Measurements from ENCODE around the gene ANKRD6.
"Not testable (repeated sequence)": the region's sequence is repeated elsewhere in the genome, so short reads cannot be mapped to it uniquely, and the experiment has no call there.

The ANKRD6 gene

DNA sequence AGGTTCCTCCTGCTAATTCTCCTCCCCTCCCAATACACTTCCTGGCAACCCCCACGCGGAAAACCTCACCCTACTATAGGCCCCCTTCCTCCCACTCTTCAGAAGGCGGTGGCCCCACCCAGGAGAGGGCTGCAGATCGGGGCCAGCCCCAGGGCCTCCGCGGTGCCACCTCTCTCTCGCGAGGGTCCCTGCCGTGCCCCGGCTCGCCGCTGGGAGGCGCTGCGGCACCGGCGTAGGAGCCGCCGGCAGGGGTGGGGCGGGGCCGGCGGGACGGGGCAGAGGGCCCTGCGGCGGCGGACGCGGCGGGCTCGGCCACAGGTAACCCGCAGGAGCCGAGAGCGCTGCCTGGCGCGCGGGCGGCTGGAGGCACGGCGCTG is at the start of gene ANKRD6:
TSS of gene ANKRD6 (plus strand) at position 278 of the 377 bp plus-strand sequence. CDS start 133,825 bp downstream, outside the sequence.
- DNase-seq = peak; percentile 77

DNA sequence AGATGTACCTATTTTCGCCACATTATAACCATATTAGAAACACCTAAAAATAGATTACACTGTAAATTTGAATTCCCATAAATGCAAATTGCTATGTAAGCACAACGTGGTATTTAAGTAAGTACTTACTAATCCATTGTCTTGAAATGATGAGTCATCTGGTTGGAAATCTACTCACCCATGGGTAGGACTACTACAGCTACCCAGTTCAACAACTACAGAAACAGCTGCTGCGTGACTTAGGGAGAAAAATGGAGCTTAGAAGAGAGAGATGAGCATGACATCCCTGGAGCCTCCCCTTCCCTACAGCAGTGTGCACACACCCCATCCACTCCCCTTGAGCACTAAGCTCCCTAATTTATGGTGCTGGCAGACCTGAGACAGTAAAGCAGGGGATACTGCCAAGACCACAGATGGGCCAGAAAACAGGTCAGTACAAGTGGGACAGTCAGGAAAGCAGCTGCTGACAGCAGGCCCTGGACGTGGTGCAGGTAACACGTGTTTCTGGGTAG is 47.7 kb upstream of the ANKRD6 start:
- DNase-seq = peak; percentile 66

DNA sequence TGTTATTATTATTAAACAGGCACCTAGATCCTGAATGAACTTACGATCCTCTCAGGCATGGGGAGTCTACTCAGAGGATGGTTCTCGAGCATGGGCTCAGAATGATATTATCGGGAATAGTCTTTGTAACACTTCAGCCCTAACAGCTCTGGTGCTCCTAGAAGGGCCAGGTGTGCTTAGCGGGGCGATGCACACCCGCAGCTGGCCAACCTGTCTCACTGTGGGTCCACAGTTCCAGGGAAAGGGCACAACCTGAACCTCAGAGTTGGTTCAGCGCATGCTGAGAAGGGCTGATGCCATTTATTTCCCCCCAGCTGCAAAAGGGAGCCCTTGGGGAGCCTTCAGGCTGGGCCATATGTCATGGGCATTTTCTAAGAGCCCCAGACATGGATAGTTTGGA is 47.1 kb upstream of the ANKRD6 start:
- no peak for DNase-seq

DNA sequence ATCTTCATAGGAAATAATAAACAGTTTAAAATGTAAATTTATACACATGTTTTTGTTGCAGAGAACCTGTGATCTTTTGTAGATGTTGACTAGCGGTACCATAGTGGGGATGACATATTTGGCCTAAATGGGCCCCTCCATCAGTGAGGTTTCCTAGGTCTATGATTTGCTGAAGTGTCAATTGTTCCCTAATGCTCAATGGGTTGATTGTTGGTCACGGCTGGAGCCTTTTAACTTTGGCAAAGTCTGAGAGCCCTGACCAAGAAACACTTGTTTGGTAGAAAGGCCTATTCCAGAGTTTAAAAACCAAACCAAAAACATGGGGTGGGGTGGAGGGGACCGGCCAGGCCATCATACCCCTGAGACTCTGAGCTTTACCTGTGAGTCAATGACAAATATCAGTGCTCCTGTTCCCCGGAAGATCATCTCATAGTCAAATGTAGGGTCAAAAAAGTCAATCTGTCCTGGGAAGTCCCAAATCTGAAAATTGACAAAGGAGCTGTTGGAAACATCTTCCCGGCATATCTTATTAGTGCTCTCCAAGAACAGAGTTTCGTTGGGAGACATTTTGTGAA is 45.9 kb upstream of the ANKRD6 start:
- DNase-seq = no peak

DNA sequence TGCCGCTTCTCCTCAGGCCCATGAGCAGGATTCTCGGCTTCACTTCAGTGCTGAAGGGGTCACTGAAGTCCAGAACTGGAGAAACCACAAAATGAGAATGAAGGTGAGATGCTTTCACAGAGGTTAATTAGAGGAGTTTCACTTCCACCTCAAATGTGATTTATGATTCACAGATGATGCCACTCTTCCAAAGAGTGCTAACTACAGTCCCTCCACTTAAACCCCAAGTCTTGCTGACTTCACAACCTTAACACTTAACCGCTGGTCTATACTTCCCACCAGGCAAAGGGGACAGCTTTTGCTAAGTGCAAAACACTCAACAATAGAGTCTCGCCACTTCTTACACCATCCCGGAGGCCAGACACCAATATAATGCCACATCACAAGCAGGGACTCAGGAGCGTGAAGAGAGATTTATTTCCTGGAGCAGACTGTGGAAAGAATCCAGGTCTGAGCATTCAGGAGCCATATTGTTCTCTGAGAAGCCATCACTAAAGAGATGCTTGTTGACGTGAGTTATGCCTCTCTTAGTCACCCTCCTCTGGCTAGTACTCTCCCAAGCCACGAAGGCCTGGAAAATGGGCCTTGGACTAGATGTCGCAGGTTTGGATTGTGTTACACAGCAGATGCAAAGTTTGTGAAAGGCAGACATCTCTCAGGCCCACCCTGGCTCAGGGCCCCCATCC is 45.3 kb upstream of the ANKRD6 start:
- DNase-seq = no peak

DNA sequence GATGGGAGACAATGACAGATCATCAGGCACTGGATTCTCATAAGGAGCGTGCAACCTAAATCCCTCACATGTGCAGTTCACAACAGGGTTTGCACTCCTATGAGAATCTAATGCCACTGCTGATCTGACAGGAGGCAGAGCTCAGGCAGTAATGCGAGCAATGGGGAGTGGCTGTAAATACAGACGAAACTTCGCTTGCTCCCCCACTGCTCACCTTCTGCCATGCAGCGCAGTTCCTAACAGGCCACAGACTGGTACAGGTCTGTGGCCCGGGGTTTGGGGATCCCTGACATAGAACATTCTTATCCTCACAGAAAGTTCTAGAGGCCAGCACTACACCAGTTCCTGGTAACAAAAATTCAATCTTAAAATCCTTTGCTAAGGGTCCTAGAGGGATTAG is 44.1 kb upstream of the ANKRD6 start:
- no peak for DNase-seq

DNA sequence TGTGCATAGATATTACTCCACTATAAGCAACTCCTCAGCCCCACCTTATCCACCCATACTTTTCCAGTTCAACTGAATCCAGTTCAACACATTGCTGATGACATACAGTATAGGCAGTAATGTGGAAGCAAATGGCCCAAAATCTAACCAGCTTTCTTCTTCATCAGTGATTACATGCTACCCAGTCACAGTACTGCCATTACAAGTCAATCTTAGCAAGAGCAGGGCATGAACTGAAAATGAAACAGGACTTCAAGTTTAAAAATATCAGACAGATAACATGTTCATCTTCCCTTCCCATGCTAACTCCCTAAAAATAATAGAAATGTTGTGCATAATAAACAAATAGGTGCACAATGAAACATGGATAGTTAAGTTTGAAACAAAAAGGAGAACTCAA is 40.1 kb upstream of the ANKRD6 start:
- DNase-seq = no peak

DNA sequence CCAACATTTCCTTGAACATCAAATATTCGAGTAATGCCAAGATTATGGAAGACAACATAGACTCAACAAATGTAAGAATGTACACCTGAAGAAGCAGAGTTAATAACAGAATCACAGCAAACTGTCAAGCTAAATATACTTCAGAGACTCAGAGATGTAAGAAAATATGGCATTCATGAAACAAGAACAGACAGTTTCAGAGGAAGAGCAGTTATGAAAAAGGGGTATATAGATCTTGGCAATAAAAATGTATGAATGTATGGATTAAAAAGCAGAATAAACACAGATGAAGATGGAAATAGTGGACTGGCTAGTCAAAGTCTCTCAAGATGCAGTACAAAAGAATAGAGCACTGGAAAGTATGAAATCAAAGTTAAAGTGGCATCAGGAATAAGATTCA is 39.3 kb upstream of the ANKRD6 start:
- DNase-seq = no peak

DNA sequence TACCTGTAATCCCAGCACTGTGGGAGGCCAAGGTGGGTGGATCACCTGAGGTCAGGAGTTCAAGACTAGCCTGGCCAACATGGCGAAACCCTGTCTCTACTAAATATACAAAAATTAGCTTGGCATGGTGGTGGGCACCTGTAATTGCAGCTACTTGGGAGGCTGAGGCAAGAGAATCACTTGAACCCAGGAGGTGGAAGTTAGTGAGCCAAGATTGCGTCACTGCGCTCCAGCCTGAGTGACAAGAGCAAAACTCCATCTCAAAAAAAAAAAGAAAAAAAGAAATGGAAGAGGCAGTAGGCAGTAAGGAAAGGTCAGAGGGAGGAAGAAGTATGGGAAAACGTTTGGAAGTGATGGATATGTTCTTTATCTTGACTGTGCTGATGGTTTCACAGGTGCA is 35.1 kb upstream of the ANKRD6 start:
- not testable (repeated sequence) for DNase-seq

DNA sequence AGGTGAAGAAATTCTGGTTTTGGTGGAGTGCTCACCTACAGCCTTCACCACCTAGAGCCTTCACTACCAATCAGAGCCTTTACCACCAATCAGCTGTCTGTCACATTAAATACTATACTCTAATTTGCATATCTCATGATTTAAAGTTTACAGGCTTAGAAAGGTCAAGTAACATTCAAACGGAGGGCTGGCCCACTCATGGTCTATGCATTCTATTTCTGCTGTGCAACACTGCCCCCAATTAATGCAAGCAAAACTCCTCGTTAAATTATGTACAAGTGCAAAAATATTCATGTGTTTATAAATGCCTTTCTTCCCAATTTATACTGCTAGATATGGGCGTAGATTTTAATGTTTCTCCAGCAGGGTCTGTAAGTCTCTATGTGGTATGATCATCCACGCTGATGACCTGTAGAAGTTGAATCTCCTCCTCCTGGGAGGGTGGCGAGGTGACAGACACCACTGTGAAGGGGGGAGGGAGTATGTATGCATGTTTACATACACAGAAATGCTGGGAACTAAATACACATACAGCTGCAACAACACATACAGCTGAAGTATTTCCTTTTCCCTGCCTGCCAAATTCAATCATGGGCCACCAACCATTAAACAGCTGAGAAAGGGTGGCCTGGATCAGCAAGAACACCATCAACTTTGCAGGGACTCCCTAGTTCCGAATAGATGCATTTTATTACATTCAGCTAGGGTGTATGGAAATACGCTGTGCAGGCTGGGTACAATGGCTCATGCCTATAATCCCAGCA is 34.0 kb upstream of the ANKRD6 start:
- DNase-seq = no peak

DNA sequence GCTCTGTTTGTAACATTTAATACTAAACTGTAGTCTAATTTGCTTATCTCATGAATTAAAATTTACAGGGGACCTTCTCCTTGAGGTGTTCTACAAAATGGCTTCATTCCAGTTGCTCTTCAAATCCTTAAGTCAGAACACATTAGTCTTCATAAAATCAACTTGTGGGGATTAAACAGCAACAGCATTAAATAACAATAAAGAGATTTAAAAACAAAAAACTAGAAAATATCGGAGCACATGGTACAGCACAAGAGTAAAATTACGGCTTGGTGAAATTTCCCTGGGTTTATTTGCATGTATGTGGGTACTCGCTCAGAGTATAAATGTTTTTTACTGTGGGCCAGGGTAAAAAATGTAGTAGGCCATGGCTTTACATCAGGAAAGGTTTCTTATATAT is 32.9 kb upstream of the ANKRD6 start:
- DNase-seq = no peak

DNA sequence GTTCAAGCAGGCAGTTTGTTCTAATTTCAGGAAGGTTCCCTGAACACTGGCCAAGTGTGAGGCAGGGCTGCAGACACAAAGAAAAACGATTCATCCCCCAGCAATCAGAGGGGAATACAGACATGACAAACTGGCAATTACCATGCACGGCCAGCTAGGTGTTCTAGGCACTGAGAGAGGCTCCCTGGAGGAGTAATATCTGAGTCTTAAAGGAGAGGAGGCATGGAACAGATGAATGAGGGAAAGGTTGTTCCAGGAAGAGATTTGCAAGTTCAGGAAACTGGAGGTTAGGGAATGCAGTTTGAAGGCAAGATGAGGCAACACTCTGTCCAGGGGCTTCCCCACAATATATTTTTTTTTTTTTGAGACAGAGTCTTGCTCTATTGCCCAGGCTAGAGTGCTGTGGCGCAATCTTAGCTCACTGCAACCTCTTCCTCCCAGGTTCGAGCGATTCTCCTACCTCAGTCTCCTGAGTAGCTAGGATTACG is 32.0 kb upstream of the ANKRD6 start:
- no peak for DNase-seq

DNA sequence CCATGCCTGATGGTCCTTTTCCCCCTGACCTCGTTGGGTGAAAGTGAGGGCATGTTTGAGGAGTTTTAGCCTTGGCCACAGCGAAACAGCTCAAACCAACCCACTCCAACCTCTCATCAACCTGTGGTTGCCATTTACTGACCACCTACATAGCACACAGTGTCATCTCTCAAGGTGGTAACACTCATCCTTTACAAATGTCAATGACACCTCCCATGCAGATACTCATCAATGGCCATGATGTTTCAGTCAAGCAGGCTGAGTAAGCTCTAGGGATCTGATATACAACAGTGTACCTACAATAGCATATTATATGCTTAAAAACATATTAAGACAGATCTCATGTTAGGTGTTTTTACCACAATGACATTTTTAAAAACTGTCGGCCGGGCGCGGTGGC is 30.2 kb upstream of the ANKRD6 start:
- DNase-seq = no peak

DNA sequence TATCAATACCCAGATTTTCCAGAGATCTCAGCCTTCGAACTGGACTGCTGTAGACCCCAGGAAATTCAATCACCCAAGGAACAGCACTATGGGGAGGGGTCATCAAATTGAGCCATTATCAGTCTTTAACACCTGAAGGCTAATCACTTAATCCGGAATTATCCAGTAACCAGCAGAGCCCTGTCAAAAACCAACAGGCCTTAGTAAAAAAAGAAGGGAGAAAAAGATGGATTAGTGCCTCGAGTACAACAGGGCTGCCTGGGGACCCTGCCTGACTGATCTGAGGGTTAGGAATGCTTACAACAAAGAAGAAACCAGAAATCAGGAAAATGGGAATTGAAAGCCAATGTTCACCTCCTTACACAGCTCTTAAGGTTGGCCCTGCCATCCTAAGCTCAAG is 28.4 kb upstream of the ANKRD6 start:
- no peak for DNase-seq

DNA sequence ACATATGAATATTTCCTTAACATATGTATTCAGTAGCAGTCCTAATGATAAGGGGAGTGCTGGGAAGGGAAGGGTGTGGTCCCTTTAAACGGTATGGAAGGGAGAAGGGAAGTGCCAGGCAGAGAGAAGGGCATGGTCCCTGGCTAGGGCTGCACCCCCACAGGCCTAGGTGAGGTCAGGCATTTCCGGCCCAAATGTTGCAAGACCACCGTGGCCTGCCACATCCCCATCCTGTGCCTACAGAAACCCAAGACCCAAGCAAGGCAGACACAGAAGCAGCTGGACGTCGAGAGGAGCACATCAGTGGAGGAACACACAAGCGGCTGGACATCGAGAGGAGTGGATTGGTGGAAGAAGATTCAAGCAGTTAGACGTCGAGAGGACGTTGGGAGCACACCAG is 26.8 kb upstream of the ANKRD6 start:
- DNase-seq = no peak

DNA sequence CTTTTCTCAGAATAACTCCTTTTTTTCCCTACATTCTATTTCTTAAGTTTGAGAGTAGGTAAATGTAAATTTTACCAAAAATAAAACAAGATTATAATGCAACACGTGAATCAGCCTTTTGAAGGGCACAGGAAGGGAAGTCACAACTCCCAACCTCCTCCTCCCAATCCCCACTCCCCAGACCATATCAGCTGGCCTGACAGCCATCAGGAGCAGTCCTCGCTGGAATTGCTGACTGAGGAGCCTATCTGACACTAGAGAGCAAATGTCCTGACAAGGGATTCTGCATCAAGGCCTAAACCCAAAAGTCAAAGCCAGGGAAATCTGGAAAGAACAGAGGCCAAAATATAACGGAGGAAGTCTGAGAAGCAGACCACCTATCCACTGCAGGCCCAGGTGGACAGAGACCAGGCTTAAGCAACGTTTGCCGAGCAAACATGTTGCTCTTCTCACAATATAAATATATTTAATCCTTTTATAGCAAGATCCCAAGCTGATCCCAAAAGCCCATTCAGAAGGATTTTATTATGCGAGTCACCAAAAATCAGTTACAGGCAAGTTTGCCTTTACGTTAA is 23.4 kb upstream of the ANKRD6 start:
- no peak for DNase-seq

DNA sequence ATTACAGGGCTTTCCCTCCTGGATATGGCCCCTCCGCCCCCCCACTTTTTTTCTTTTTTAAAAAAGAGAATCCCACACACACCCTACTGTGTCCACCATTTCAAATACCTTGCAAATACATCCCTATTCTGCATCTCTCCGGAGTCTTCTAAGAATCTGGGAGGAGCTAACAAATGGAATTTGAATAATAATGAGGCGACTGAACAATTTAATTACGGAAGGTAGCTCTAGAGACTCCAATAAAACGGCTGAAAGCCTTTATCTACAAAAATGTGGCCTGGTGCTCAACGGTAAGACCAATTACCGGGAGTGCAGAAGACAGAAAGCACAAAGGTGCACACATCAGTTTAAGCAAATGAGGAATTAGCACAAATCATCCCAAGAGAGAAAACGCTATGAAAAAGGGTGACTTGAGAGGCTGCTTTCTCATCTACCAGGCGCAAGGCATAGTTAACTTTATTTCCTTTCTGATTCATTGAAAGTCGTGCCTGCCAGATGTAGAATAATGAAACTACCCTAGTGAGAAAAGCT is 22.7 kb upstream of the ANKRD6 start:
- no peak for DNase-seq

DNA sequence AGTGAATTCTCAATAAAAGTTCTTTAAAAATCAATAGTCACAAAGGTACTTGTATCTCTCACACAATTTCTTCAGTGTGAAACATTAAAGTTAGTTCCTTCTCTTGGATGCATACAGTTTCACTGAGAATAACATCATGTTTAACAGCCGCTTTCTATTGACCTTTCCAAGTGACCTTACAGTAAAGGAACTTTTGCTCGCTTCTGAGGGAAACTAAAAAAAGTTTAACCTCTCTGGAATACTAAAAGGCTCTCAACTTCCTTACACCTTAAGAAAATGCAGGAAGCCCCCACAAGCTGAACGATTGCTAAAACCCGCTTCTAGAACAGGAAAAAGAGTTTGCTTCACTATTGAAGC is 22.2 kb upstream of the ANKRD6 start:
- DNase-seq = no peak

DNA sequence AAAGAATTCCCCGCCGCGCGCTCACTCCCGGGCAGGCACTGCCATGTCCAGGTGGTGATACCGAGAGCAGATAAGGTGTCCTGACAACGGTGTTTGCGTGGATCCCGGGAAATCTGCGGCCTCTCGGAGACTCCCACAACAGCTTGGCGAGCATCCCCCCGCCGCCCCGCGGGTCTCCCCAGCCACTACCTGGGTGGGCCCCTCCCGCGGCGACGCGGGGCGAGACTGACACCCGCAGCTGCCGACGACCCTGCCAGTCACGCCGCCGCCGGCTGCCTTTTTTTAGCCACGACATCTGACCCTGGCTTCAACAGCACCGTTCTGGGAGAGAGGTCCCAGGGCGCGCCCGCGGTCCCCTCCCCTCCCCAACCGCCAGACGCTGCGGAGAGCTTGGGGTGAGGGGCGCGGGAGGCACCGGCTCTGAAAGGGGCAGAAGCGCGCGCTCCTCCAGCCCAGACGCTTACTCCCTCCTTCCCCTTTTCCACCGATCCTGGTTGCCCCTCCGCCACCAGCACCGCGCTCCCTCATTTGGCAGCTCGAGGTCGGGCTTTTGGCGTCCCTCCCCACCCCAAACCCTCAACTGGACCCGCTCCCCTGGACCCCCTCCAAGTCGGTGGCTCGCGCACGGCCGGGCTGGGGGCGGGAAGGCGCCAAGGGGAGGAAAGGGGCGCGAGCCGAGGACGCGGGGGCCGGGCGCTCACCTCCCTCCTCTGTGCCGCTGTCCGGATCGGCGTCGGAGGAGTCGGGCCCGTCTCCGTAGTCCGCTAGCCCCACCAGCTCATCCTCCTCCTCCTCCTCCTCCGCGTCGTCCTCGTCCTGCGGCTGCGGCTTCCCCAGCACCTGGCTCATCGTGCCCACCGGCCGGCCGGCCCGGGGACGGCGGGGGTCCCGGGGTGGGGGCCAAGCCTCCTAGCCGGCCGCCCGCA is 21.5 kb upstream of the ANKRD6 start:
- peak; percentile 55 for DNase-seq

DNA sequence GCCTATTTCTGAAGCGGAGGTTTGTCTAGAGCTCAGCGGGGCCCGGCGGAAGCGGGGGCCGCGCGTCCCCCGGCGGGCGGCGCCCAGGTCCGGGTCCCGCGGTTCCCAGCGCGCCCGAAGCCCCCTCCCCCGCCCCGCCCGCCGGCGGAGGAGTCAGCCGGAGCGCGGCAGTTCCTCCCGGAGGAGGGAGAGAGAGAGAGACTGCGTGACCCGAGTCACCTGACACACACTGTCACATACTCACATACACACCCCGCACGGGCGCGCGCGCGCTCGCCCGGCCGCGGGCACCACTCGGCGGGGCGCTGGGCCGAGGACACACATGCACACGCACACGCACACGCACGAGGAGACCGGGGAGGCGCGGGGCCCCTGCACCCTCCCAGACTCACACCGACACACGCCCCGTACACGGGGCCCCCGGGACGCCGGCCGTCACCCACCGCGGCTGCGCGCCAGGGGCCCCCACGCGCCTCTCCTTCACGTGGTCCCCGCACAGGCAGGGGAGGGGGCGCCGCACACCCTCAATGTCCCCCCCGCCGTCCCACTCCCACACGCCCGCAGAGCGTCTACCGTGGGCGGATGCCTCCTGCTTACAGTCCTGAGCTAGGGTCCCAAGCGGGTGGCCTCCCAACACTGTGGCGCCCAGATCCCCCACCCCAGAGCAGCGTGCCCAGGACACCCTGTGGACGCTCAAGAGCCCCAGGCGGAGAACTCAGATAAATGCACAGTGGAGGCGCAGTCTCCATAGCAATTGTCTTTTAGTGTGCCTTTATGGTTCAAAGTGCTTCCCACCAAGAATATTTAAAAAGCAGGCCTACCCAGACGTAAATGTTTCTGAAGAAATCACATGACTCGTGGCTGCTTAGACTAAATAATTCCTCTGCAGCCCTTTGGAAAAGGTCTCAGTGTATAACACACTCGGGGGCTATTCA is 20.6 kb upstream of the ANKRD6 start, which contains the start of gene RRAGD:
TSS of gene RRAGD (minus strand) at position 203 of the 935 bp plus-strand sequence. CDS start 280 bp downstream, outside the sequence.
- DNase-seq = peak; percentile 78

DNA sequence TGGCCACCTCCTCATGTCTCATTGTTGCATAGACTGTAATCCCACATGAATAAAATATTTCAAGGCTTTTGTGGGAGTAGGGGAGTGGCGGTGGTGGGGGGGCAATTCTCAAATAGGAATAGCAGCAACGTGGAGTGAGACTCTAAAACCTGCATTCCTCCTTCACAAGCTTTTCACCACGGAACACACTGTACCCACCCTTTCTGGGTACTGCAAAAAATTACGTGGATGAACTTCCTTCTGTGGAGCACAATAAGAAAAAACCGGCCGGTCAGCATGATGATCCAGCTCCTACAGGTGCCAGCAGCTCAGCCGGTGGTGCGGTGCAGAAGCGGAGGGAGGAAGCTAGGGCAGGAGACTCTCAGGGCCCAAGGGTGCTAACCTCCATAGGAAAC is 19.9 kb upstream of the ANKRD6 start:
- DNase-seq = no peak

All from right hindlimb (tissue), 1 donor.